HG03280 (cell line): ENCODE data around the gene PDPK1.
A peak's percentile ranks its signal among the peaks of the same experiment; 100 is the strongest.
"Not testable (repeated sequence)": the region's sequence is repeated elsewhere in the genome, so short reads cannot be mapped to it uniquely, and the experiment has no call there.

Experiments
- ATAC-seq: cut with Tn5 transposase; IDR thresholded peaks from one replicate; pipeline ENCODE4 v1.9.1; 2021; ENCODE audit warnings: mild to moderate bottlenecking, moderate library complexity; ENCODE audit not compliant: unreplicated experiment

The PDPK1 gene

GRCh38 chr16:2585651-2586081 is 47.8 kb downstream of the PDPK1 start:
- ATAC-seq: no peak

- no peak for ATAC-seq
Measured at GRCh38 chr16:2586241-2586640, 48.4 kb downstream of the PDPK1 start.

GRCh38 chr16:2586901-2587480 is 49.2 kb downstream of the PDPK1 start:
- ATAC-seq: no peak

- no peak for ATAC-seq
Measured at GRCh38 chr16:2587891-2588565, 50.2 kb downstream of the PDPK1 start.

GRCh38 chr16:2591476-2592240 is 53.8 kb downstream of the PDPK1 start:
- ATAC-seq: no peak

GRCh38 chr16:2592786-2593185 is 55.0 kb downstream of the PDPK1 start:
- no peak for ATAC-seq

GRCh38 chr16:2595393-2596205 is 57.8 kb downstream of the PDPK1 start:
- ATAC-seq: no peak

GRCh38 chr16:2596747-2597559 is 59.1 kb downstream of the PDPK1 start:
- ATAC-seq: no peak

- no peak for ATAC-seq
Measured at GRCh38 chr16:2597560-2597902, 59.7 kb downstream of the PDPK1 start.

- ATAC-seq: no peak
Measured at GRCh38 chr16:2598133-2598641, 60.4 kb downstream of the PDPK1 start.

GRCh38 chr16:2598723-2599122 is 60.9 kb downstream of the PDPK1 start:
- ATAC-seq: no peak

GRCh38 chr16:2599165-2599564 is 61.3 kb downstream of the PDPK1 start:
- not testable (repeated sequence) for ATAC-seq

- not testable (repeated sequence) for ATAC-seq
Measured at GRCh38 chr16:2599785-2600184, 62.0 kb downstream of the PDPK1 start.

- ATAC-seq: not testable (repeated sequence)
Measured at GRCh38 chr16:2601301-2602025, 63.6 kb downstream of the PDPK1 start.

GRCh38 chr16:2602175-2602574 is 64.4 kb downstream of the PDPK1 start:
- ATAC-seq: not testable (repeated sequence)

GRCh38 chr16:2603165-2604015 is 65.6 kb downstream of the PDPK1 start:
- peak; percentile 72 for ATAC-seq

GRCh38 chr16:2604016-2604369 is 66.2 kb downstream of the PDPK1 start:
- not testable (repeated sequence) for ATAC-seq

- peak; percentile 39 for ATAC-seq
Measured at GRCh38 chr16:2606820-2607219, 69.0 kb downstream of the PDPK1 start.

GRCh38 chr16:2609345-2609744 is 71.5 kb downstream of the PDPK1 start:
- ATAC-seq: not testable (repeated sequence)
